HepG2 (cell line): ENCODE results near the gene KLC4. TPM values are rescaled to one million over a fixed set of nuclear protein-coding genes. Genes with fewer than 3 reads are reported as not detected.

ENCODE experiments used
- HBP1 ChIP-seq: IDR thresholded peaks from 2 replicates; pipeline ENCODE4 v1.6.1; 2016; ENCODE audit warnings: low read depth, control low read depth
- KIAA2018 ChIP-seq: sonication (generic); formaldehyde crosslinking; IDR thresholded peaks from 2 replicates; pipeline ENCODE4 v1.5.0; 2020; ENCODE audit warnings: mild to moderate bottlenecking, missing genetic modification reagents, borderline replicate concordance
- RBM39 ChIP-seq: fragments of 200-400 bp; formaldehyde crosslinking; IDR thresholded peaks from one replicate; pipeline ENCODE4 v1.6.1; 2018; ENCODE audit warnings: antibody characterized with exemption, mild to moderate bottlenecking, low read depth, low read length; ENCODE audit not compliant: poor library complexity, severe bottlenecking
- USF2 ChIP-seq, 2 experiments: sonication (generic) in 1 of 2; formaldehyde crosslinking in 1 of 2; IDR thresholded peaks; 2 replicates each; pipeline versions ENCODE4 v1.5.1 to v1.6.1; 2011 to 2020; ENCODE audit warnings: borderline replicate concordance in 1 of 2, low read depth in 1 of 2, low read length in 1 of 2, mild to moderate bottlenecking in 1 of 2, missing genetic modification reagents in 1 of 2, moderate library complexity in 1 of 2
- ZFYVE20 ChIP-seq: sonication (generic); formaldehyde crosslinking; IDR thresholded peaks from 2 replicates; pipeline ENCODE4 v1.8.0; 2023; ENCODE audit warnings: low read depth, mild to moderate bottlenecking, moderate library complexity, missing genetic modification reagents, borderline replicate concordance
- ZNF280B ChIP-seq: sonication (generic); formaldehyde crosslinking; IDR thresholded peaks from 2 replicates; pipeline ENCODE4 v1.5.0; 2020; ENCODE audit warnings: missing genetic modification reagents, mild to moderate bottlenecking, borderline replicate concordance
- ZNF317 ChIP-seq: sonication (generic); formaldehyde crosslinking; IDR thresholded peaks from 2 replicates; pipeline ENCODE4 v1.5.0; 2020; ENCODE audit warnings: mild to moderate bottlenecking, missing genetic modification reagents
- ZNF513 ChIP-seq: sonication (generic); formaldehyde crosslinking; conservative IDR thresholded peaks from 2 replicates; pipeline ENCODE4 v1.5.0; 2020; ENCODE audit warnings: missing genetic modification reagents
- ZNF7 ChIP-seq: IDR thresholded peaks from 2 replicates; pipeline ENCODE4 v1.6.1; 2016; ENCODE audit warnings: missing biosample characterization, missing genetic modification reagents
- ZNF740 ChIP-seq: sonication (generic); formaldehyde crosslinking; IDR thresholded peaks from 2 replicates; pipeline ENCODE4 v1.4.0; 2020; ENCODE audit warnings: missing genetic modification reagents
- ZNF879 ChIP-seq: sonication (generic); formaldehyde crosslinking; IDR thresholded peaks from 2 replicates; pipeline ENCODE4 v1.8.1; 2023; ENCODE audit warnings: missing genetic modification reagents
- polyA plus RNA-seq, 8 experiments: library from polyadenylated mRNA; depleted of rRNA in 3 of 8; stranded (reverse) in 7 of 8; unstranded in 1 of 8; fragments of >200 nt; fragmentation: Illumina TruSeq in 4 of 8; extraction: Trizol in 4 of 8; gene quantifications; 2 replicates each; pipeline versions ENCODE4 v1.2.1 to v1.2.3, GENCODE V29; 2011 to 2016; ENCODE audit warnings: low read depth in 4 of 8, missing spikeins in 1 of 8, mixed read lengths in 1 of 8; ENCODE audit not compliant: insufficient read depth in 1 of 8
- total RNA-seq, 5 experiments: library from RNA; depleted of rRNA; stranded (reverse); fragments of >200 nt; fragmentation: Illumina TruSeq; extraction: Trizol; gene quantifications; 2 replicates each; pipeline ENCODE4 v1.2.3, GENCODE V29; 2016; ENCODE audit warnings: low read depth in 1 of 5

KLC4 gene
- total and polyA plus RNA-seq, 2 of the 13 experiments (the other 11 are each of a cell fraction or from before 2014, with no cell fraction given) = 45.4 to 70.4 TPM

GRCh38 chr6:43053545-43054205 is 5.8 kb upstream of the KLC4 start, which contains the start of gene CUL7 (continued):
- TF ChIP-seq HBP1 (CRISPR knock-in tag) = no peak
- TF ChIP-seq ZNF280B (CRISPR knock-in tag) = peak; percentile 97
- TF ChIP-seq ZNF879 (CRISPR knock-in tag) = peak; percentile 63; the same call in 1 of the 2 replicates
- no peak for TF ChIP-seq ZNF513 (CRISPR knock-in tag)
- no peak for TF ChIP-seq USF2 (IDR thresholded peaks at IDR 0.05; ENCODE audit: low read depth, low read length)
- no peak for TF ChIP-seq USF2 (CRISPR knock-in tag; IDR thresholded peaks at IDR 0.05; ENCODE audit: borderline replicate concordance)
- no peak for TF ChIP-seq KIAA2018 (CRISPR knock-in tag)
- TF ChIP-seq ZNF7 (CRISPR knock-in tag) = no peak
- peak; percentile 93 for TF ChIP-seq ZNF317 (CRISPR knock-in tag)
- no peak; the same call in 1 of the 2 replicates for TF ChIP-seq ZNF740 (CRISPR knock-in tag)
- peak; percentile 56; the same call in 1 of the 2 replicates for TF ChIP-seq ZFYVE20 (CRISPR knock-in tag)
- TF ChIP-seq RBM39 = peak; percentile 97
